ENCODE measurements around the gene ANKH. TPM values are rescaled to one million over a fixed set of nuclear protein-coding genes. Genes with fewer than 3 reads are reported as not detected.

Gene ANKH
- total RNA-seq, 1 donor from 2014 or later = 39.1 TPM

DNA sequence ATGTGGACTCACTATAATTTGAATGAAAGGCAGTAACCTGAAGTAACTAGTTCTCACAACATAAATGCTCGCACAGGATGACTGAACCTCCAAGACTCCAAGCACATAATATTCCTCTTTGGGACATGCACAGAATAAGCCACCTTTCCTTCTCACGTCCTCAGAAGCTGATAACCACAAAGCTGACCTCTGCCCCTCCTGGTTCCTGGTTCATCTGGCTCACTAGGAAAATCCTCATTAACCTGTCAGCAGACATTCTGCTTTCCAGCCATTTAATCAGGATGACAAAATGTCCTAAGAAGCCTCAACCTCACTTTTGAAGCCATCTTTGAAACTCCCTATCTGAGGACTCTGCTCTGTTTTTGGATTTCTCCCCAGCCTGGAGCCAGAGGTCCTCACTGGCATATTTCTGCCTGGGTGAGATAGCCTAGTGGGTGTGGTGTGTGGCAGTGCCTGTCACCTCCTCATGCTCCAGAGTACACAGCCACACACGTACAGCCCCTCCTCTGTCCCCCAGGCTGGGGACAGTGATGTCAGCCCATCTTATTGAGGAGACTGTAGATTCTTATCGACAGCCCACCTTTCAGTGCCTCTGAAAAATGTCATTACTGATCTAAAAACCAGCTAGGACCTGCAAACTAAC is 10.3 kb downstream of the ANKH start:
- Mint-ChIP-seq H3K9me3 (no peaks in the 10 kb centered on the region), H3K4me3 (no peak overlapping the region), H3K27ac (no peak overlapping the region), H3K4me1 (peaks cover 2% of the 10 kb centered on the region), H3K27me3 (ENCODE audit: low read depth) (no peaks in the 10 kb centered on the region), H3K36me3 (peaks cover 4% of the 10 kb centered on the region)
- TF ChIP-seq, protein P1, sequence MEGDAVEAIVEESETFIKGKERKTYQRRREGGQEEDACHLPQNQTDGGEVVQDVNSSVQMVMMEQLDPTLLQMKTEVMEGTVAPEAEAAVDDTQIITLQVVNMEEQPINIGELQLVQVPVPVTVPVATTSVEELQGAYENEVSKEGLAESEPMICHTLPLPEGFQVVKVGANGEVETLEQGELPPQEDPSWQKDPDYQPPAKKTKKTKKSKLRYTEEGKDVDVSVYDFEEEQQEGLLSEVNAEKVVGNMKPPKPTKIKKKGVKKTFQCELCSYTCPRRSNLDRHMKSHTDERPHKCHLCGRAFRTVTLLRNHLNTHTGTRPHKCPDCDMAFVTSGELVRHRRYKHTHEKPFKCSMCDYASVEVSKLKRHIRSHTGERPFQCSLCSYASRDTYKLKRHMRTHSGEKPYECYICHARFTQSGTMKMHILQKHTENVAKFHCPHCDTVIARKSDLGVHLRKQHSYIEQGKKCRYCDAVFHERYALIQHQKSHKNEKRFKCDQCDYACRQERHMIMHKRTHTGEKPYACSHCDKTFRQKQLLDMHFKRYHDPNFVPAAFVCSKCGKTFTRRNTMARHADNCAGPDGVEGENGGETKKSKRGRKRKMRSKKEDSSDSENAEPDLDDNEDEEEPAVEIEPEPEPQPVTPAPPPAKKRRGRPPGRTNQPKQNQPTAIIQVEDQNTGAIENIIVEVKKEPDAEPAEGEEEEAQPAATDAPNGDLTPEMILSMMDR (IDR thresholded peaks at IDR 0.05; ENCODE audit: unreplicated experiment) = no peak
- no peak for DNase-seq (ENCODE audit: low spot score in 2 of 2, unreplicated experiment in 2 of 2)

DNA sequence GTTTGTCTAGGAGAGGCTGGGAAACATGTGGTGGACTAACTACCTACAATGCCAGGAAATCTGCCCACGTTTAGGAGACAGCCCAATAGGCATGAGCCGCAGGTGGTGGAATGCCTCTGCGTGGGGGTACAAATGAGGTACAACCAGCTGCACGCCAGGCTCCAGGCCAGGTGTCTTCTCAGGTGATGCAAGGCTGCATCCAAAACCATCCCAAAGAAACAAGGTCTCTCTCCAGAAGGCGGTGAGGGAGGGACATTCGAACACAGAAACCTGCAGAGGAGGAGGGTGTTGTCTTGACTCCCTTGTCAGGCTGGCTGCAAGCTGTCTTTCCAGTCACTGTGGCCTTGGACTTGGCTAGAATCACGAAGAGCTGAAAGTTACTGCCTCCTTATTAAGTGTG is 11.6 kb downstream of the ANKH start:
- no peaks in the 10 kb centered on the region for H3K27me3 Mint-ChIP-seq (ENCODE audit: low read depth)
- TF ChIP-seq, protein P1 (IDR thresholded peaks at IDR 0.05; ENCODE audit: unreplicated experiment) = no peak

DNA sequence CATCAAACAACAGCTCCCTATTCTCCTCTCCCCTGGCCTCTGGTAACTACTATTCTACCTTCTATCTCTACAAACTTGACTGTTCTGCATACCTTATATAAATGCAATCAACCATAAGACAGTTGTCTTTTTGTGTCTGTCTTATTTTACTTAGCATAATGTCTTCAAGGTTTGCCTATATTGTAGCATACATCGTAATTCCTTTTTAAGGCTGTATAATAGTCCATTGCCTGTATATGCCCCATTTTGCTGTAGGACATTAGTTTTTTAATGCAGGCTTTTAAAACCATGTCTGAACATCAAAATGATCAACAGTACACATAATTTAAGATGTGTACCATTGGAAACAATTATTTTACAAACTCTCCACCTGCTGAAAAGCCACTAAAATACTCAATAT is 12.4 kb downstream of the ANKH start:
- no peaks in the 10 kb centered on the region for H3K9me3 Mint-ChIP-seq
- TF ChIP-seq, protein P1 (IDR thresholded peaks at IDR 0.05; ENCODE audit: unreplicated experiment) = no peak
- H3K27ac Mint-ChIP-seq = no peak overlapping the region
- peaks cover 2% of the 10 kb centered on the region for H3K4me1 Mint-ChIP-seq
- no peak overlapping the region for H3K4me3 Mint-ChIP-seq
- peaks cover 4% of the 10 kb centered on the region for H3K36me3 Mint-ChIP-seq
- DNase-seq (ENCODE audit: low spot score in 2 of 2, unreplicated experiment in 2 of 2) = no peak
- no peaks in the 10 kb centered on the region for H3K27me3 Mint-ChIP-seq (ENCODE audit: low read depth)

More for the DNA sequence above, 11.6 kb downstream of the ANKH start:
- no peak overlapping the region for H3K4me3 Mint-ChIP-seq
- no peak for DNase-seq (ENCODE audit: low spot score in 2 of 2, unreplicated experiment in 2 of 2)
- H3K36me3 Mint-ChIP-seq = peaks cover 4% of the 10 kb centered on the region
- H3K4me1 Mint-ChIP-seq = peaks cover 2% of the 10 kb centered on the region
- H3K27ac Mint-ChIP-seq = no peak overlapping the region
- H3K9me3 Mint-ChIP-seq = no peaks in the 10 kb centered on the region

DNA sequence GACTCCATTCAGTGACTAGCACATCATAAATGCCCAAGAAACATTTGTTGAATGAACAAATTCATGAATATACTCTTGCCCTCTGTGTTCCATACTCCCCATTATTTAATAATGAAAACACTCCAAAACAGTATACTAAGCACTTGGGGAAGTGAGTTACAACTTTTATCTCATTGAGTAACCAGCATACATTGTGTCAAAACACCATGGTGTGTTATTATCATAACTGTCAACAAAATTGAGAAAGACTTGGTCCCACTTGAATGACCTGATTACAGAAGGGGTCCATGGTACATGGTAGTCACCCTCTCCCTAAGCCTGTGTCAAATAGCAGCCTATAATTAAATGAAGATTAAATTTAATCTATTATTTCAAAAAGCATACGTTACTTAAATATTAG is 16.2 kb downstream of the ANKH start:
- peaks cover 4% of the 10 kb centered on the region for H3K36me3 Mint-ChIP-seq
- H3K4me3 Mint-ChIP-seq = no peak overlapping the region
- H3K27me3 Mint-ChIP-seq (ENCODE audit: low read depth) = no peaks in the 10 kb centered on the region
- H3K27ac Mint-ChIP-seq = no peak overlapping the region
- H3K9me3 Mint-ChIP-seq = no peaks in the 10 kb centered on the region
- H3K4me1 Mint-ChIP-seq = peaks cover 10% of the 10 kb centered on the region
- TF ChIP-seq, protein P1 (IDR thresholded peaks at IDR 0.05; ENCODE audit: unreplicated experiment) = no peak
- DNase-seq (ENCODE audit: low spot score in 2 of 2, unreplicated experiment in 2 of 2) = no peak

DNA sequence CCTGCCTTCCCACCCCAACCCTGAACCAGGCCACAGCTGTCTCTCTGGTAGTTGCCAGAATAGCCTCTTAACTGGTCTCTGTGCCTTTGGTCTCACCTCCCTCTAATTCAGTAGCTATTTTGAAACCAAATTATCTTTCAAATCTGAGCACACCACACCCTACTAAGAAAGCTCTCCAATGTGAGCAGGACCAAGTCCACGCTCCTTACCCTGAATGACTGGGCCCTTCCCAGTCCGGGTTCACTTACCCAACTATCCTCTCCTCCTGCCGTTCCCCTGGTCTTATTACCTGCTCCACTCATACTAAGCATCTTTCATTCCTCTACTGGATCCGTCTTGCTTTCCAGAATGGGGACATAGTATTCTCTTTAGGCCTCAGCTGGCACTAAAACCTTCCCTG is 16.8 kb downstream of the ANKH start:
- Mint-ChIP-seq H3K27me3 (ENCODE audit: low read depth) (no peaks in the 10 kb centered on the region), H3K4me3 (no peak overlapping the region), H3K9me3 (no peaks in the 10 kb centered on the region), H3K36me3 (peaks cover 4% of the 10 kb centered on the region), H3K4me1 (peaks cover 16% of the 10 kb centered on the region), H3K27ac (no peak overlapping the region)
- no peak for DNase-seq (ENCODE audit: low spot score in 2 of 2, unreplicated experiment in 2 of 2)
- TF ChIP-seq, protein P1 (IDR thresholded peaks at IDR 0.05; ENCODE audit: unreplicated experiment) = no peak
